PC-9 (cell line): ENCODE data around the gene TEFM. TPM values are rescaled to one million over a fixed set of nuclear protein-coding genes. Genes with fewer than 3 reads are reported as not detected.
"Not testable (repeated sequence)": the region's sequence is repeated elsewhere in the genome, so short reads cannot be mapped to it uniquely, and the experiment has no call there.

Experiments used
- BruUV-seq: library from RNA; stranded (reverse); fragments of 400-500 nt; replicated peaks from 2 replicates; lab custom pipeline; 2021; lab: Mats Ljungman, UMichigan
- CTCF ChIA-PET: fragments of 300-600 bp; sonication (Branson Sonifier 250); formaldehyde crosslinking; loops from one replicate; lab custom pipeline; 2022; ENCODE audit warnings: antibody characterized with exemption; lab: Charles Lee
- POLR2A ChIA-PET: fragments of 300-600 bp; sonication (Branson Sonifier 250); formaldehyde crosslinking; loops from one replicate; lab custom pipeline; 2022; ENCODE audit warnings: antibody characterized with exemption; ENCODE audit not compliant: unreplicated experiment; lab: Charles Lee
- DNase-seq, 2 experiments: peaks; one replicate each; pipeline versions ENCODE4 v3.0.0 to v3.0.0-alpha.2; 2015 to 2022; ENCODE audit warnings: mixed read lengths in 1 of 2
- H2AFZ ChIP-seq: fragments of 200-600 bp; sonication (generic); 2 replicates; pipeline ENCODE4 v1.8.1; 2017; ENCODE audit warnings: antibody characterized with exemption
- H3F3A ChIP-seq: fragments of 200-600 bp; sonication (generic); 2 replicates; pipeline ENCODE4 v1.8.1; 2017; ENCODE audit warnings: antibody characterized with exemption, mild to moderate bottlenecking, low read depth; ENCODE audit not compliant: insufficient read depth
- H3K27ac ChIP-seq: fragments of 200-600 bp; sonication (generic); 2 replicates; pipeline ENCODE4 v1.6.1; 2016; ENCODE audit warnings: mixed run types
- H3K27me3 ChIP-seq: fragments of 200-600 bp; sonication (generic); 2 replicates; pipeline ENCODE4 v1.6.1; 2016; ENCODE audit warnings: low read depth, mixed run types; ENCODE audit not compliant: insufficient read depth
- H3K36me3 ChIP-seq: fragments of 200-600 bp; sonication (generic); 2 replicates; pipeline ENCODE4 v1.6.1; 2016; ENCODE audit warnings: low read depth, mixed run types
- H3K4me1 ChIP-seq: fragments of 200-600 bp; sonication (generic); replicated peaks from 2 replicates; pipeline ENCODE4 v1.6.1; 2016; ENCODE audit warnings: mixed run types; ENCODE audit not compliant: insufficient read depth
- H3K4me2 ChIP-seq: fragments of 200-600 bp; sonication (generic); 2 replicates; pipeline ENCODE4 v1.6.1; 2017; ENCODE audit warnings: mixed run types
- H3K4me3 ChIP-seq: fragments of 200-600 bp; sonication (generic); 2 replicates; pipeline ENCODE4 v1.6.1; 2016; ENCODE audit warnings: mixed run types
- H3K79me2 ChIP-seq: fragments of 200-600 bp; sonication (generic); 2 replicates; pipeline ENCODE4 v1.6.1; 2017; ENCODE audit warnings: low read depth, mixed run types
- H3K9me2 ChIP-seq: fragments of 200-600 bp; sonication (generic); 2 replicates; pipeline ENCODE4 v1.8.1; 2017; ENCODE audit warnings: mild to moderate bottlenecking; ENCODE audit not compliant: insufficient read depth
- H3K9me3 ChIP-seq: fragments of 200-600 bp; sonication (generic); 2 replicates; pipeline ENCODE4 v1.8.1; 2016; ENCODE audit warnings: low read depth; ENCODE audit not compliant: insufficient read depth
- H4K20me1 ChIP-seq: fragments of 200-600 bp; sonication (generic); 2 replicates; pipeline ENCODE4 v1.8.1; 2017; ENCODE audit not compliant: insufficient read depth
- CTCF ChIP-seq: fragments of 200-600 bp; sonication (generic); conservative IDR thresholded peaks from 2 replicates; pipeline ENCODE4 v1.6.1; 2017; ENCODE audit warnings: mixed run types, antibody characterized with exemption, mild to moderate bottlenecking, moderate library complexity
- EZH2 ChIP-seq: fragments of 200-600 bp; sonication (generic); IDR thresholded peaks from 2 replicates; pipeline ENCODE4 v1.8.0; 2017; ENCODE audit warnings: antibody characterized with exemption, low read depth
- intact Hi-C: fragments of 100-400 bp; cut with micrococcal nuclease; formaldehyde crosslinking; loops from one replicate; pipeline ENCODE4 v1.10.0; 2022; ENCODE audit not compliant: unreplicated experiment
- total RNA-seq: library from RNA; stranded (reverse); gene quantifications from 2 replicates; pipeline ENCODE4 v1.2.3, GENCODE V29; 2021

Gene TEFM
- total RNA-seq, 1 experiment from 2014 or later = 14.8 TPM

GRCh38 chr17:30933966-30934365 lies 27.9 kb upstream of the TEFM start:
- TF ChIP-seq CTCF (no peak), EZH2 (no peak)
- H3K9me3 ChIP-seq = no peaks in the 10 kb centered on the region
- intact Hi-C loops = no loop called here
- no peaks in the 10 kb centered on the region for H3K79me2 ChIP-seq
- POLR2A ChIA-PET = no interaction called here
- no peaks in the 10 kb centered on the region for H3K4me1 ChIP-seq
- H3K9me2 ChIP-seq = no peaks in the 10 kb centered on the region
- no peaks in the 10 kb centered on the region for H4K20me1 ChIP-seq
- no peak overlapping the region for H3K4me2 ChIP-seq
- H3K27ac ChIP-seq = no peak overlapping the region
- CTCF ChIA-PET = no interaction called here
- no peaks in the 10 kb centered on the region for H3K36me3 ChIP-seq
- H3K4me3 ChIP-seq = no peak overlapping the region
- H3F3A ChIP-seq = no peaks in the 10 kb centered on the region
- DNase-seq = no peak
- BruUV-seq = no TSS peak
- H3K27me3 ChIP-seq = 0 out of 2 replicates have a peak, but pooled peaks cover 5% of the 10 kb centered on the region
- H2AFZ ChIP-seq = no peak overlapping the region

GRCh38 chr17:30931582-30931981 lies 25.5 kb upstream of the TEFM start:
- H3K79me2 ChIP-seq, H3K4me3 ChIP-seq, H3K4me2 ChIP-seq, H3K27me3 ChIP-seq, H3K27ac ChIP-seq, H3K9me2 ChIP-seq, intact Hi-C loops, H4K20me1 ChIP-seq, H3F3A ChIP-seq, H3K4me1 ChIP-seq, H3K36me3 ChIP-seq, DNase-seq, BruUV-seq, H2AFZ ChIP-seq, H3K9me3 ChIP-seq, POLR2A ChIA-PET: not testable (repeated sequence)
- CTCF ChIA-PET = interaction anchor here (0.5 kb wide), 1 partner anchor 31 kb away, joined by 4 read pairs; no protein-coding TSS in a partner anchor

GRCh38 chr17:30930495-30930894 lies 24.5 kb upstream of the TEFM start:
- Histone ChIP-seq H3K4me2 (no peak overlapping the region), H4K20me1 (no peaks in the 10 kb centered on the region), H3K36me3 (no peaks in the 10 kb centered on the region), H3F3A (no peaks in the 10 kb centered on the region), H3K27me3 (0 out of 2 replicates have a peak, but pooled peaks cover 5% of the 10 kb centered on the region), H3K4me1 (no peaks in the 10 kb centered on the region), H3K79me2 (no peaks in the 10 kb centered on the region), H3K9me2 (no peaks in the 10 kb centered on the region), H3K4me3 (no peak overlapping the region), H3K9me3 (no peaks in the 10 kb centered on the region), H2AFZ (no peak overlapping the region), H3K27ac (no peak overlapping the region)
- CTCF ChIA-PET = no interaction called here
- intact Hi-C loops = no loop called here
- no peak for DNase-seq
- POLR2A ChIA-PET = no interaction called here
- TF ChIP-seq EZH2 (no peak), CTCF (no peak)
- BruUV-seq = no TSS peak

- POLR2A ChIA-PET, H3K4me3 ChIP-seq, H2AFZ ChIP-seq, H3K27ac ChIP-seq, BruUV-seq, H3K4me1 ChIP-seq, H3K4me2 ChIP-seq, intact Hi-C loops, H4K20me1 ChIP-seq, DNase-seq, CTCF ChIA-PET, H3F3A ChIP-seq, H3K9me3 ChIP-seq, H3K36me3 ChIP-seq, H3K79me2 ChIP-seq, H3K27me3 ChIP-seq, H3K9me2 ChIP-seq: not testable (repeated sequence)
These were observed 23.8 kb upstream of the TEFM start for GRCh38 chr17:30929861-30930260.
